SK-N-MC (cell line): ENCODE data around the gene A2ML1.
"Not testable (repeated sequence)": the region's sequence is repeated elsewhere in the genome, so short reads cannot be mapped to it uniquely, and the experiment has no call there.

Source experiments
- DNase-seq: peaks from one replicate; pipeline ENCODE4 v3.0.0-alpha.2; 2011; ENCODE audit warnings: low read depth, low spot score
- H3K27ac ChIP-seq: fragments of 200-600 bp; sonication (generic); 2 replicates; pipeline ENCODE4 v1.5.1; 2016; ENCODE audit warnings: mixed run types
- H3K36me3 ChIP-seq: fragments of 200-600 bp; sonication (generic); 2 replicates; pipeline ENCODE4 v1.6.1; 2017; ENCODE audit warnings: antibody characterized with exemption, low read length, mixed read lengths; ENCODE audit not compliant: insufficient read depth
- H3K4me3 ChIP-seq: fragments of 200-600 bp; sonication (generic); 2 replicates; pipeline ENCODE4 v1.5.1; 2016
- H3K9ac ChIP-seq: fragments of 200-600 bp; sonication (generic); 2 replicates; pipeline ENCODE4 v1.8.0; 2017; ENCODE audit warnings: mixed run types, mixed read lengths; ENCODE audit not compliant: insufficient read length
- H3K9me3 ChIP-seq: fragments of 200-600 bp; sonication (generic); 2 replicates; pipeline ENCODE4 v1.6.1; 2017; ENCODE audit warnings: low read depth, mild to moderate bottlenecking, antibody characterized with exemption, low read length, moderate library complexity, mixed read lengths
- EZH2 ChIP-seq: fragments of 200-600 bp; sonication (generic); IDR thresholded peaks from one replicate; pipeline ENCODE4 v1.6.1; 2017; ENCODE audit warnings: antibody characterized with exemption
- FOXP2 ChIP-seq: optimal IDR thresholded peaks from 2 replicates; pipeline ENCODE3; 2011; ENCODE audit warnings: mild to moderate bottlenecking, moderate library complexity; ENCODE audit not compliant: insufficient read depth; ENCODE audit errors: extremely low read length, control extremely low read depth
- POLR2AphosphoS5 ChIP-seq: IDR thresholded peaks from 2 replicates; pipeline ENCODE4 v1.6.1; 2012; ENCODE audit warnings: mild to moderate bottlenecking, low read depth, low read length, borderline replicate concordance

Gene A2ML1

GRCh38 chr12:8906266-8907180, 84.1 kb downstream of the A2ML1 start:
- H3K27ac ChIP-seq, result no peak overlapping the region
- no peaks in the 10 kb centered on the region for H3K36me3 ChIP-seq
- no peaks in the 10 kb centered on the region for H3K9me3 ChIP-seq
- no peak for DNase-seq
- TF ChIP-seq EZH2 (no peak), POLR2AphosphoS5 (no peak), FOXP2 (no peak)
- H3K4me3 ChIP-seq, result no peak overlapping the region
- no peak overlapping the region for H3K9ac ChIP-seq

DNA sequence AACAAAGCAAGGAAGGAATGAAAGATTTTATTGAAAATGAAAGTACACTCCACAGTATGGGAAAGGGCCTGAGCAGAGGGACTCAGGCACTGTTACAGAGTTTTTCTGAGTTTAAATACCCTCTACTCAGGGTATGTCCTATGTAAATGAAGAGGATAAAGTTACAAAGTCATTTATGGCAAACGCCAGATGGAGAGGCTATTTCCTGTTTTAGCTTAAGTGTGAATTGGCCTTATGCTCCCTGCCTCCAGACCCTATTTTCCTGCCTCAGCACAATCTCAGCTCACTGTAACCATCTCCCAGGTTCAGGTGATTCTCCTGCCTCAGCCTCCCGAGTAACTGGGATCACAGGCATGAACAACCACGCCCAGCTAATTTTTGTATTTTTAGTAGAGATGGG, 85.1 kb downstream of the A2ML1 start:
- TF ChIP-seq POLR2AphosphoS5, result no peak
- no peak for TF ChIP-seq EZH2
- TF ChIP-seq FOXP2, result no peak
- no peaks in the 10 kb centered on the region for H3K9me3 ChIP-seq
- H3K36me3 ChIP-seq, result no peaks in the 10 kb centered on the region
- DNase-seq, result no peak
- H3K9ac ChIP-seq, result no peak overlapping the region
- no peak overlapping the region for H3K4me3 ChIP-seq
- H3K27ac ChIP-seq, result no peak overlapping the region

DNA sequence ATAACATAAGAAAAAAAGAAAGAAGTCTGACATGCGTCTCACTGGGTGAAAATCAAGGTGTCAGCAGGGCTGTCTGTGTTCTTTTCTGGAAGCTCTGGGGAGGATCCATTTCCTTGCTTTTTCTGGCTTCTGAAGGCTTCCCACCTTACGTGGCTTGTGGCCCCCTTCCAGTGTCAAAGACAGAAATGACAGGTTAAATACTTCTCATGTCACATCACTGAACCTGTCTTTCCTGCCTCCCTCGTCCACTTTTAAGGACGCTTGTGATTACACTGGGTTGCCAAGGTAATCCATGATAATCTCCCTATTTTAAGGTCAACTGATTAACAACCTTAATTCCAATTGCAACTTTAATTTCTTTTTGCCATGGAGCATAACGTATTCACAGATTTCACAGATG, 87.3 kb downstream of the A2ML1 start:
- Histone ChIP-seq H3K27ac (no peak overlapping the region), H3K9ac (no peak overlapping the region), H3K36me3 (no peaks in the 10 kb centered on the region), H3K4me3 (no peak overlapping the region), H3K9me3 (no peaks in the 10 kb centered on the region)
- DNase-seq, result no peak
- TF ChIP-seq POLR2AphosphoS5, result no peak
- no peak for TF ChIP-seq FOXP2
- TF ChIP-seq EZH2, result no peak

- H3K9me3 ChIP-seq, result no peaks in the 10 kb centered on the region
- H3K27ac ChIP-seq, result no peak overlapping the region
- no peaks in the 10 kb centered on the region for H3K36me3 ChIP-seq
- H3K9ac ChIP-seq, result no peak overlapping the region
- no peak overlapping the region for H3K4me3 ChIP-seq
- no peak for DNase-seq
- no peak for TF ChIP-seq FOXP2
- no peak for TF ChIP-seq EZH2
- TF ChIP-seq POLR2AphosphoS5, result no peak
Measured at GRCh38 chr12:8911606-8912268, 89.3 kb downstream of the A2ML1 start.

DNA sequence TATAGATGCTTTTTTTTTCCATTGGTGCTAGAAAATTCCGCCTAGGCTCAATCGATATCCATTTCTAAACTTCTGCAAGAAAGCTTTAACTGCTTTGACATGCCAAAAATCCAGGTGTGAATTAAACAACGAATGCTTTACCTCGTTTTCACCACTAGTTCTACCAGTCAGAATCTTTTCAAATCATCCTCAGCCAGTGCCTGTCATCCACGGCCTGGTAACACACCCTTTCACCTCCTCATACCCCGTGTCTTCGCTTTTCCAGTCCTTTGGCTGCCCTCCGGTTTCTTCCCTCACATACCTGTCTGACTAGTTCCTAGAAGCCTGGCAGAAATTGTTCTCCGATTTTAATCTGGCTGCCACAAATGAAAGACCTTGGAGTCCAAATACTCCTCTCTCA, 90.5 kb downstream of the A2ML1 start:
- Histone ChIP-seq H3K36me3 (no peaks in the 10 kb centered on the region), H3K27ac (peak overlapping the region; percentile 74; the same call in 1 of the 2 replicates), H3K4me3 (peak overlapping the region; percentile 95), H3K9me3 (no peaks in the 10 kb centered on the region), H3K9ac (peak overlapping the region; percentile 46)
- no peak for DNase-seq
- no peak for TF ChIP-seq POLR2AphosphoS5
- TF ChIP-seq FOXP2, result no peak
- no peak for TF ChIP-seq EZH2

DNA sequence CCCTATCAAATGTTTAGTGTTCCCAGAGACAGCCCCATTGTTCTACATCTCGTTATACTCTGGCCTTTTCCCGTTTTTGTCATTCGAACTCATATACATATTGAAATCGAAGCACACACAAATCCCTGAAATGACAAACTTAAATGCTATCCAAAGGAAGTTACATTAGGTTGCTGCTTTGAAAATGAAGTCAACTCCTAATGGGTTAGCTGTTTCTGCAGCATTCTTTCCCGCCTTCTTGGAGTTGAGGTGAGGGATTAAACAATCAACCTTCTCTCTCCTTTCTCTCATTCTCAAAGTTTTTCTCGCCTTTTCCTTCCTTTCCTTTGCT, 91.2 kb downstream of the A2ML1 start:
- Histone ChIP-seq H3K27ac (peak overlapping the region; percentile 74), H3K4me3 (peak overlapping the region; percentile 95), H3K36me3 (0 out of 2 replicates have a peak, but pooled peaks cover 5% of the 10 kb centered on the region), H3K9me3 (no peaks in the 10 kb centered on the region), H3K9ac (peak overlapping the region; percentile 59)
- no peak for DNase-seq
- TF ChIP-seq FOXP2 (no peak), EZH2 (no peak), POLR2AphosphoS5 (no peak)

DNA sequence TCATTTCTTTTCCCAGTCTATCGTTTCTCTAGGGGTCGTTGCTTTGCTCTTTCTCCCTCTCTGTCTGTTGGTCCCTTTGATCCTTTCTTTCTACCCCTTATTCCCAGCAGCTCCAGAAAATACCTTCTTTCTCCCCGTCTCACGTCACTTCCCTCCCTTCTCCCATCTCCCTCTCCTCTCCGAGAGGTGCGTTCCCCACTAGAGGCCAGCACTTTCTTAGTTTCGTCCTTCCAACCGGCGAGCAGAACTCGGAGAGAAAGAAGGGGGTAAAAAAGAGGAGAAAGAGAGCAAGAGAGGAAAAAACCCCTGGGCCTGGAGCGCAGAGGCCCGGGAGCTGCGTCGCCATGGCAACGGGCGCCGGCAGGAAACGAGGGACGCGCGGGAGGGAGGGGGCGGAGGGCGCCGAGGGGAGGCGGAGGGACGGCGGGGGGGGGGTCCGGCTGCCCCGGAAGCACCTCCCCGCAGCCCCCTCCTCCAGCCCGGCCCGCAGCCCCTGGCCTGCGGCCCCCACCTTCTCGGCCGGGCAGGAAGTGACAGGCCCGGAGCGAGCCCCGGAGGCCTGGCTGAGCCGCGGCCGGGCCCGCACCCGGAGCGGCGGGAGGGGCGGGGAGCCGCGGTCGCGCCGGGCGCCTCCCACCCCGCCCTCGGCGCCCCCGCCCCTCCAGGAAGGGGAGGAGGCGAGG, 91.8 kb downstream of the A2ML1 start, which contains the start of gene PHC1:
Gene PHC1, plus strand, starts transcription at position 477 of the 683 bp plus-strand sequence. CDS start 3,169 bp downstream, outside the sequence.
- peak within 1 kb of the TSS; percentile 60 for H3K9ac ChIP-seq

More for the DNA sequence above, 91.8 kb downstream of the A2ML1 start, which contains the start of gene PHC1:
- DNase-seq, result peak; percentile 28
- not testable (repeated sequence) for H3K36me3 ChIP-seq, H3K9me3 ChIP-seq
- peak within 1 kb of the TSS; percentile 95 for H3K4me3 ChIP-seq
- TF ChIP-seq POLR2AphosphoS5, result peak; percentile 61; the same call in 1 of the 2 replicates
- peak within 1 kb of the TSS; percentile 74 for H3K27ac ChIP-seq
